ENCODE measurements around the gene UTRN. TPM values are rescaled to one million over a fixed set of nuclear protein-coding genes. Genes with fewer than 3 reads are reported as not detected.

Gene UTRN
- total and polyA plus RNA-seq, 10 of the 15 experiments (the other 5 are each of a cell fraction or from before 2014, with no cell fraction given) = 1.6 to 52.6 (median 25.5) TPM

DNA sequence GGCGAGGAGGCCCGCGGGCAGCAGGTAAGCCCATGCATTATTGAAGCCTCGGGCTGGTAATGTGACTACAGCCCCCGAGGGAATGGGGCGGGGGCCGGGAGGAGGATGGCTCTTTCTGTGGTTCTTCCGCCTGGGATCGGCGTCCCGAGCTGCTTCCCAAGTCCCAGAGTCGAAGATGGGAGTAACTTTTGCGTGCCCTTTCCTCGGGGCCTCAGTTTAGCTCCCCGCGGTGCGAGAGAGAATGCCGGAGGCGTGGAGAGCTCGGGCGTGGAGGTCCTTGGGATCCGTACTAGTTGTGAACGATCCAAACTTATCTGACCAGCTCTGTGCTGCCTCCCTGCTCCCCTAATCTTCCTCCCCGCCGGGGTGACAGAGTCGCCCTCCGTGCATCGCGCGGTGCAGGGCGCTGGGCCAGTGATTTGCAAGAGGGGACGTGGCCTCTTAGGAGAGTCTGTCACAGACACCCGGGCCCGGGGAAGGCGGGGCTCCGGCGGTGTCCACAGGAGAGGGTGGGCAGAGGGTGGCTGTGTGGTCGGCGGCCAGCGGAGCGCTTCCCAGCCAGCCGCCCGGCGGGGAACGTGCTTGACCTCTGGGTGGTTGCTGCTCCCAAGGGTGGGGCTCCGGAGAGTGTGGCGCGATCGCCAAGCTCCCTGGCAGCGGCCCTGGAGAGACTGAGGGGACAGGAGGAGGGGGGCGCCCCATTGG, 815 bp downstream of the UTRN start:
- SMC1A ChIA-PET (ENCODE audit: uncharacterized antibody, unreplicated experiment) = interaction anchor here (0.8 to 1.3 kb wide), 6 partner anchors 20 to 194 kb away, joined by 3 to 5 read pairs (median 4); no protein-coding TSS in a partner anchor
- WGBS (ENCODE audit: insufficient coverage, insufficient replicate concordance, low lambda C conversion rate, missing lambda C conversion rate) = 1% methylated on average over 43 of the region's 51 CpGs
- no peaks in the 10 kb centered on the region for H3K36me3 ChIP-seq (ENCODE audit: control insufficient read depth in 2 of 2, insufficient read depth in 2 of 2, low read length in 1 of 2)
- H3K4me2 ChIP-seq (ENCODE audit: control insufficient read depth, insufficient read depth) = peak overlapping the region; percentile 81
- BruUV-seq (replicated peaks) = no TSS peak
- H3K79me2 ChIP-seq (ENCODE audit: control insufficient read depth, insufficient read depth, low read length) = no peaks in the 10 kb centered on the region
- H3K9me3 ChIP-seq (replicated peaks; ENCODE audit: control insufficient read depth, insufficient read depth, low read length) = no peaks in the 10 kb centered on the region
- POLR2A ChIA-PET = no interaction called here
- ATAC-seq (peak; percentile 70), FAIRE-seq (no peak), DNase-seq (ENCODE audit: low read depth, low spot score) (no peak)
- RAD21 ChIA-PET (ENCODE audit: unreplicated experiment) = interaction anchor here (1.0 to 1.1 kb wide), 2 partner anchors 62 to 91 kb away, joined by 3 read pairs; no protein-coding TSS in a partner anchor
- TF ChIP-seq NR2F1 (conservative IDR thresholded peaks at IDR 0.05) (0 out of 2 replicates have a peak, but pooled peaks have one; percentile 26), ZNF207 (IDR thresholded peaks at IDR 0.05; ENCODE audit: borderline replicate concordance) (no peak), FOXM1 (IDR thresholded peaks at IDR 0.05; ENCODE audit: low read depth, low read length) (no peak), YY1 (IDR thresholded peaks at IDR 0.05; ENCODE audit: low read depth, low read length) (no peak), IKZF1 (conservative IDR thresholded peaks at IDR 0.05) (no peak), GATAD2B (conservative IDR thresholded peaks at IDR 0.05; ENCODE audit: low read depth) (0 out of 2 replicates have a peak, but pooled peaks have one; percentile 27)
- TF ChIP-seq, protein P1, sequence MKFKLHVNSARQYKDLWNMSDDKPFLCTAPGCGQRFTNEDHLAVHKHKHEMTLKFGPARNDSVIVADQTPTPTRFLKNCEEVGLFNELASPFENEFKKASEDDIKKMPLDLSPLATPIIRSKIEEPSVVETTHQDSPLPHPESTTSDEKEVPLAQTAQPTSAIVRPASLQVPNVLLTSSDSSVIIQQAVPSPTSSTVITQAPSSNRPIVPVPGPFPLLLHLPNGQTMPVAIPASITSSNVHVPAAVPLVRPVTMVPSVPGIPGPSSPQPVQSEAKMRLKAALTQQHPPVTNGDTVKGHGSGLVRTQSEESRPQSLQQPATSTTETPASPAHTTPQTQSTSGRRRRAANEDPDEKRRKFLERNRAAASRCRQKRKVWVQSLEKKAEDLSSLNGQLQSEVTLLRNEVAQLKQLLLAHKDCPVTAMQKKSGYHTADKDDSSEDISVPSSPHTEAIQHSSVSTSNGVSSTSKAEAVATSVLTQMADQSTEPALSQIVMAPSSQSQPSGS (IDR thresholded peaks at IDR 0.05; ENCODE audit: low read length) = no peak
- TF ChIP-seq, protein P2, sequence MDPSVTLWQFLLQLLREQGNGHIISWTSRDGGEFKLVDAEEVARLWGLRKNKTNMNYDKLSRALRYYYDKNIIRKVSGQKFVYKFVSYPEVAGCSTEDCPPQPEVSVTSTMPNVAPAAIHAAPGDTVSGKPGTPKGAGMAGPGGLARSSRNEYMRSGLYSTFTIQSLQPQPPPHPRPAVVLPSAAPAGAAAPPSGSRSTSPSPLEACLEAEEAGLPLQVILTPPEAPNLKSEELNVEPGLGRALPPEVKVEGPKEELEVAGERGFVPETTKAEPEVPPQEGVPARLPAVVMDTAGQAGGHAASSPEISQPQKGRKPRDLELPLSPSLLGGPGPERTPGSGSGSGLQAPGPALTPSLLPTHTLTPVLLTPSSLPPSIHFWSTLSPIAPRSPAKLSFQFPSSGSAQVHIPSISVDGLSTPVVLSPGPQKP (IDR thresholded peaks at IDR 0.05; ENCODE audit: low read depth, low read length) = no peak
- intact Hi-C loops (cut with micrococcal nuclease; ENCODE audit: unreplicated experiment) = no loop called here
- peak overlapping the region; percentile 7; the same call in 1 of the 2 replicates for H3K9ac ChIP-seq (ENCODE audit: control insufficient read depth, insufficient read depth, low read length)
- CTCF ChIA-PET = interaction anchor here (0.7 kb wide), 1 partner anchor 285 kb away, joined by 3 read pairs; no protein-coding TSS in a partner anchor
- H3K4me3 ChIP-seq = peak overlapping the region; percentile 91
- H3K4me1 ChIP-seq (ENCODE audit: control insufficient read depth, insufficient read depth, low read length) = no peaks in the 10 kb centered on the region
- no peaks in the 10 kb centered on the region for H4K20me1 ChIP-seq (ENCODE audit: control insufficient read depth, insufficient read depth)
- in situ Hi-C loops (cut with MboI) = no loop called here
- H2AFZ ChIP-seq (ENCODE audit: control insufficient read depth, low read depth, low read length) = peak overlapping the region; percentile 20
- peaks cover 8 to 9% of the 10 kb centered on the region in 2 experiments; a peak in 3 of 4 replicates for H3K27me3 ChIP-seq (replicated peaks in 1 of 2; ENCODE audit: control insufficient read depth in 2 of 2, insufficient read depth in 2 of 2, low read length in 1 of 2)
- no peak overlapping the region for H3K27ac ChIP-seq (ENCODE audit: control insufficient read depth, insufficient read depth)

Data from GM12878 (cell line).